Measurements from ENCODE around the gene AATF. TPM values are rescaled to one million over a fixed set of nuclear protein-coding genes. Genes with fewer than 3 reads are reported as not detected.

The AATF gene
- total RNA-seq, 2 experiments from 2014 or later, result 40.3 to 40.8 TPM

DNA sequence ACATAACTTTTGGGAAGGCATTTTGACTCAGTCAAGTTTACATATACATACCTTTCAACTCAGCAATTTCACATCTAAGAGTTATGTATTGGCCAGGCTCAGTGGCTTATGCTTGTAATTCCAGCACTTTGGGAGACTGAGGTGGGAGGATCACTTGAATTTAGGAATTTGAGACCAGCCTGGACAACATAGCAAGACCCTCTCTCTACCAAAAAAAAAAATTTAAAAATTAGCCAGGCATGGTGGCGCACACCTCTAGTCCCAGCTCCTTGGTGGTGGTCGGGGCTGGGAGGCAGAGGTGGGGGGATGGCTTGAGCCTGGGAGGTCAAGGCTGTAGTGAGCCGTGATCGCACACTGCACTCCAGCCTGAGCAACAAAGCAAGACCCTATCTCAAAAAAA, 79.3 kb downstream of the AATF start:
- intact Hi-C loops (cut with DNase I, micrococcal nuclease), result no loop called here
- Mint-ChIP-seq H3K9me3 (no peaks in the 10 kb centered on the region), H3K4me3 (no peak overlapping the region), H3K4me1 (ENCODE audit: low read depth) (peaks cover 22% of the 10 kb centered on the region), H3K27me3 (no peaks in the 10 kb centered on the region), H3K27ac (no peak overlapping the region), H3K36me3 (ENCODE audit: low read depth) (peaks cover 71% of the 10 kb centered on the region)
- no peak overlapping the region for H3K27ac ChIP-seq (ENCODE audit: low read depth in 1 of 2, low read length in 2 of 2)
- DNase-seq (no peak), ATAC-seq (ENCODE audit: poor library complexity) (no peak)
- POLR2A ChIA-PET, result no interaction called here
- CTCF ChIA-PET, result interaction anchor here (1.1 kb wide), 1 partner anchor 20 kb away, joined by 4 read pairs; no protein-coding TSS in a partner anchor
- peaks cover 23% of the 10 kb centered on the region for H3K36me3 ChIP-seq (ENCODE audit: insufficient read depth, low read length)
- TF ChIP-seq, protein P1, sequence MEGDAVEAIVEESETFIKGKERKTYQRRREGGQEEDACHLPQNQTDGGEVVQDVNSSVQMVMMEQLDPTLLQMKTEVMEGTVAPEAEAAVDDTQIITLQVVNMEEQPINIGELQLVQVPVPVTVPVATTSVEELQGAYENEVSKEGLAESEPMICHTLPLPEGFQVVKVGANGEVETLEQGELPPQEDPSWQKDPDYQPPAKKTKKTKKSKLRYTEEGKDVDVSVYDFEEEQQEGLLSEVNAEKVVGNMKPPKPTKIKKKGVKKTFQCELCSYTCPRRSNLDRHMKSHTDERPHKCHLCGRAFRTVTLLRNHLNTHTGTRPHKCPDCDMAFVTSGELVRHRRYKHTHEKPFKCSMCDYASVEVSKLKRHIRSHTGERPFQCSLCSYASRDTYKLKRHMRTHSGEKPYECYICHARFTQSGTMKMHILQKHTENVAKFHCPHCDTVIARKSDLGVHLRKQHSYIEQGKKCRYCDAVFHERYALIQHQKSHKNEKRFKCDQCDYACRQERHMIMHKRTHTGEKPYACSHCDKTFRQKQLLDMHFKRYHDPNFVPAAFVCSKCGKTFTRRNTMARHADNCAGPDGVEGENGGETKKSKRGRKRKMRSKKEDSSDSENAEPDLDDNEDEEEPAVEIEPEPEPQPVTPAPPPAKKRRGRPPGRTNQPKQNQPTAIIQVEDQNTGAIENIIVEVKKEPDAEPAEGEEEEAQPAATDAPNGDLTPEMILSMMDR (IDR thresholded peaks at IDR 0.05), result no peak
- no peak overlapping the region for H3K4me3 ChIP-seq (ENCODE audit: low read length)
- H3K27me3 ChIP-seq (ENCODE audit: control insufficient read depth in 1 of 2, insufficient read depth in 2 of 2, low read length in 2 of 2), result no peaks in the 10 kb centered on the region
- no peaks in the 10 kb centered on the region for H3K9me3 ChIP-seq (ENCODE audit: control insufficient read depth in 1 of 2, insufficient read depth in 1 of 2, low read length in 2 of 2)
- no peaks in the 10 kb centered on the region for H3K4me1 ChIP-seq (ENCODE audit: insufficient read depth, low read length)

DNA sequence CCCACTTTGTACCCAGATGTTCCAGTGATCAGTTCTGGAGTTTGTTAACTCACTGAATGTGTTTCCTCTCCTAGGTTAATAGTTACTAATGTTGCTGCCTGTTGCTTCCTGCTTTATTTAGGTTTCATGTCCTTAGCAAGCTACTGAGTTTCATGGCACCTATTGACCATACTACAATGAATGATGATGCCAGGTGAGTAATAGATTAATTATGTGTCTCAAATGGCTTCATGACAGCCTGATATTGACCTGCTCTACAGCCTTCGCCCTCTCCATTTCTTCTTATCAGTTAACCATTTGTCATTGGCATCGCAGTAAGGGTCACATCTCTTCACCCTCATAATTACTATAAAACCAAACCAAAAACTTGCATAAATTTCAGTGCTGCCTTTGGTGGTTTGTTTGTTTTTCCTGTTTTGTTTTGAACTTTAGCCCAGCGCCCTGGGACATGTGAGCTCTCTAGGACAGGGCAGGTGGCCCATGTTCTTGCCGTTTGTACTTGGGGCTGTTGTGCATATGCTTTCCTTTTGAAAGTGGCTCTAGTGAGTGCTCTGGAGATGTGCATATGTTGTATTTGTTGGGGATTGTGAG, 82.8 kb downstream of the AATF start:
- Mint-ChIP-seq H3K27me3 (no peaks in the 10 kb centered on the region), H3K4me3 (no peak overlapping the region), H3K4me1 (ENCODE audit: low read depth) (no peaks in the 10 kb centered on the region), H3K9me3 (no peaks in the 10 kb centered on the region), H3K36me3 (ENCODE audit: low read depth) (peaks cover 63% of the 10 kb centered on the region), H3K27ac (no peak overlapping the region)
- ATAC-seq (ENCODE audit: poor library complexity), result no peak
- CTCF ChIA-PET, result interaction anchor here (1.2 kb wide), 1 partner anchor 16 kb away, joined by 4 read pairs; no protein-coding TSS in a partner anchor
- no peak for DNase-seq
- Histone ChIP-seq H3K27ac (ENCODE audit: low read depth in 1 of 2, low read length in 2 of 2) (no peak overlapping the region), H3K4me3 (ENCODE audit: low read length) (no peak overlapping the region), H3K4me1 (ENCODE audit: insufficient read depth, low read length) (no peaks in the 10 kb centered on the region), H3K27me3 (ENCODE audit: control insufficient read depth in 1 of 2, insufficient read depth in 2 of 2, low read length in 2 of 2) (no peaks in the 10 kb centered on the region), H3K9me3 (ENCODE audit: control insufficient read depth in 1 of 2, insufficient read depth in 1 of 2, low read length in 2 of 2) (no peaks in the 10 kb centered on the region), H3K36me3 (ENCODE audit: insufficient read depth, low read length) (peaks cover 15% of the 10 kb centered on the region)
- POLR2A ChIA-PET, result no interaction called here
- intact Hi-C loops (cut with DNase I, micrococcal nuclease), result no loop called here
- TF ChIP-seq, protein P1 (IDR thresholded peaks at IDR 0.05), result no peak

DNA sequence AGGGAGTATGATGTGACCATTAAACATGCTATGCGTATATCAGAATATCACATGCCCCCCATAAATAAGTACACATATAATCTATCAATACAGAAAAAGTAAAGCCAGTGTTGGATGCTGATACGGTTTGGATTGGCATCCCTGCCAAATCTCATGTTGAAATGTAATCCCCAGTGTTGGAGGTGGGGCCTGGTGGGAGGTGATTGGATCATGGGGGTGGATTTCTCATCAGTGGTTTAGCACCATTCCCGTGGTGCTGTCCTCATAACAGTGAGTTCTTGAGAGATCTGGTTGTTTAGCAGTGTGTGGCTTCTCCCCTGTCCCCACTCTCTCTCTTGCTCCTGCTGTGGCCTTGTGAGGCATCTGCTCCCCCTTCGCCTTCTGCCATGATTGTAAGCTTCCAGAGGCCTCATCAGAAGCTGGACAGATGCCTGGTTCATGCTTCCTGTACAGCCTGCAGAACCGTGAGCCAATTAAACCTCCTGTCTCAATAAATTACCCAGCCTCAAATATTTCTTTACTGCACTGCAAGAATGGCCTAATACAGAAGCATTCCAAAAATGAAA, 88.9 kb downstream of the AATF start:
- H3K36me3 Mint-ChIP-seq (ENCODE audit: low read depth), result peaks cover 57% of the 10 kb centered on the region

More for the DNA sequence above, 88.9 kb downstream of the AATF start:
- H3K27ac Mint-ChIP-seq, result no peak overlapping the region
- intact Hi-C loops (cut with DNase I, micrococcal nuclease), result no loop called here
- no peak for DNase-seq
- no peaks in the 10 kb centered on the region for H3K9me3 ChIP-seq (ENCODE audit: control insufficient read depth in 1 of 2, insufficient read depth in 1 of 2, low read length in 2 of 2)
- H3K4me1 ChIP-seq (ENCODE audit: insufficient read depth, low read length), result no peaks in the 10 kb centered on the region
- TF ChIP-seq, protein P1 (IDR thresholded peaks at IDR 0.05), result no peak
- no peaks in the 10 kb centered on the region for H3K27me3 Mint-ChIP-seq
- CTCF ChIA-PET, result interaction anchor here (0.8 to 2.0 kb wide), 2 partner anchors 10 to 16 kb away, joined by 3 to 10 read pairs; no protein-coding TSS in a partner anchor
- no peaks in the 10 kb centered on the region for H3K9me3 Mint-ChIP-seq
- POLR2A ChIA-PET, result no interaction called here
- no peaks in the 10 kb centered on the region for H3K4me1 Mint-ChIP-seq (ENCODE audit: low read depth)
- no peak overlapping the region for H3K4me3 ChIP-seq (ENCODE audit: low read length)
- no peak for ATAC-seq (ENCODE audit: poor library complexity)
- peaks cover 13% of the 10 kb centered on the region for H3K36me3 ChIP-seq (ENCODE audit: insufficient read depth, low read length)
- H3K27ac ChIP-seq (ENCODE audit: low read depth in 1 of 2, low read length in 2 of 2), result no peak overlapping the region
- no peaks in the 10 kb centered on the region for H3K27me3 ChIP-seq (ENCODE audit: control insufficient read depth in 1 of 2, insufficient read depth in 2 of 2, low read length in 2 of 2)
- no peak overlapping the region for H3K4me3 Mint-ChIP-seq
